Sigmoid colon (tissue), 4 donors: Measurements from ENCODE around the gene B3GAT1.

Experiments
- CTCF ChIP-seq, 4 experiments: fragments of 450-650 bp in 3 of 4; fragments of 200-600 bp in 1 of 4; IDR thresholded peaks; one replicate each; pipeline ENCODE4 v1.5.1; 2016 to 2019; ENCODE audit warnings: antibody characterized with exemption in 4 of 4, mild to moderate bottlenecking in 3 of 4, moderate library complexity in 2 of 4
- POLR2A ChIP-seq, 2 donors: fragments of 450-650 bp; IDR thresholded peaks; one replicate each; pipeline ENCODE4 v1.6.1; 2016; ENCODE audit warnings: antibody characterized with exemption in 2 of 2, mild to moderate bottlenecking in 2 of 2, moderate library complexity in 2 of 2
- POLR2AphosphoS5 ChIP-seq, 4 donors: sonication (generic); formaldehyde crosslinking; IDR thresholded peaks; one replicate each; pipeline ENCODE4 v1.6.1; 2017; ENCODE audit warnings: antibody characterized with exemption in 4 of 4

- TF ChIP-seq CTCF (IDR thresholded peaks at IDR 0.05) (no peak), POLR2AphosphoS5 (IDR thresholded peaks at IDR 0.05) (no peak), POLR2A (IDR thresholded peaks at IDR 0.05) (no peak)
These were observed 62.2 kb downstream of the B3GAT1 start for GRCh38 chr11:134349802-134350355.
